ENCODE results near the gene PXK.
"Not testable (repeated sequence)": the region's sequence is repeated elsewhere in the genome, so short reads cannot be mapped to it uniquely, and the experiment has no call there.

PXK gene

GRCh38 chr3:58332575-58333188, at the start of gene PXK:
Gene PXK (plus strand): TSS chr3:58332892. CDS start chr3:58332989, 97 bp downstream.
- in situ Hi-C loops (cut with HindIII; ENCODE audit: low sequenced_read_pairs) = no loop called here

- in situ Hi-C loops (cut with HindIII; ENCODE audit: low sequenced_read_pairs) = no loop called here
Measured at GRCh38 chr3:58285334-58285733, 47.4 kb upstream of the PXK start.

GRCh38 chr3:58287354-58287753, 45.3 kb upstream of the PXK start:
- in situ Hi-C loops (cut with HindIII; ENCODE audit: low sequenced_read_pairs) = no loop called here

GRCh38 chr3:58288011-58288728, 44.5 kb upstream of the PXK start:
- in situ Hi-C loops (cut with HindIII; ENCODE audit: low sequenced_read_pairs) = no loop called here

- in situ Hi-C loops (cut with HindIII; ENCODE audit: low sequenced_read_pairs) = not testable (repeated sequence)
Measured at GRCh38 chr3:58288964-58289613, 43.6 kb upstream of the PXK start.

- in situ Hi-C loops (cut with HindIII; ENCODE audit: low sequenced_read_pairs) = not testable (repeated sequence)
Measured at GRCh38 chr3:58290446-58290845, 42.2 kb upstream of the PXK start.

GRCh38 chr3:58291671-58292338, 40.9 kb upstream of the PXK start:
- in situ Hi-C loops (cut with HindIII; ENCODE audit: low sequenced_read_pairs) = no loop called here

- in situ Hi-C loops (cut with HindIII; ENCODE audit: low sequenced_read_pairs) = no loop called here
Measured at GRCh38 chr3:58292866-58293265, 39.8 kb upstream of the PXK start.

GRCh38 chr3:58293516-58293915, 39.2 kb upstream of the PXK start:
- in situ Hi-C loops (cut with HindIII; ENCODE audit: low sequenced_read_pairs) = no loop called here

GRCh38 chr3:58296269-58296668, 36.4 kb upstream of the PXK start:
- in situ Hi-C loops (cut with HindIII; ENCODE audit: low sequenced_read_pairs) = no loop called here

GRCh38 chr3:58296843-58297242, 35.8 kb upstream of the PXK start:
- in situ Hi-C loops (cut with HindIII; ENCODE audit: low sequenced_read_pairs) = no loop called here

- in situ Hi-C loops (cut with HindIII; ENCODE audit: low sequenced_read_pairs) = no loop called here
Measured at GRCh38 chr3:58298190-58298589, 34.5 kb upstream of the PXK start.

- in situ Hi-C loops (cut with HindIII; ENCODE audit: low sequenced_read_pairs) = no loop called here
Measured at GRCh38 chr3:58299075-58299474, 33.6 kb upstream of the PXK start.

GRCh38 chr3:58299839-58300516, 32.7 kb upstream of the PXK start:
- in situ Hi-C loops (cut with HindIII; ENCODE audit: low sequenced_read_pairs) = loop anchor here (5.0 to 10.0 kb wide), 2 partner anchors 83 to 105 kb away; no protein-coding TSS in a partner anchor

- in situ Hi-C loops (cut with HindIII; ENCODE audit: low sequenced_read_pairs) = loop anchor here (10.0 kb wide), 1 partner anchor 111 kb away; no protein-coding TSS in a partner anchor
Measured at GRCh38 chr3:58305882-58306711, 26.6 kb upstream of the PXK start, which contains the start of the genes HTD2 and RPP14. Gene HTD2 (plus strand): TSS chr3:58306520. CDS start chr3:58317614, 11,094 bp downstream. Gene RPP14 (plus strand): TSS chr3:58306245. CDS start chr3:58310330, 4,085 bp downstream.

GRCh38 chr3:58307639-58308215, 25.0 kb upstream of the PXK start:
- in situ Hi-C loops (cut with HindIII; ENCODE audit: low sequenced_read_pairs) = loop anchor here (10.0 kb wide), 1 partner anchor 113 kb away; no protein-coding TSS in a partner anchor

- in situ Hi-C loops (cut with HindIII; ENCODE audit: low sequenced_read_pairs) = loop anchor here (10.0 kb wide), 1 partner anchor 114 kb away; no protein-coding TSS in a partner anchor
Measured at GRCh38 chr3:58308728-58309127, 24.0 kb upstream of the PXK start.

- in situ Hi-C loops (cut with HindIII; ENCODE audit: low sequenced_read_pairs) = no loop called here
Measured at GRCh38 chr3:58317811-58318210, 14.9 kb upstream of the PXK start.

- in situ Hi-C loops (cut with HindIII; ENCODE audit: low sequenced_read_pairs) = loop anchor here (5.0 kb wide), 1 partner anchor 91 kb away; no protein-coding TSS in a partner anchor
Measured at GRCh38 chr3:58321791-58322190, 10.9 kb upstream of the PXK start.

Measured in DLD1 (cell line).